ENCODE data around the gene CAPN2. TPM values are rescaled to one million over a fixed set of nuclear protein-coding genes. Genes with fewer than 3 reads are reported as not detected.

Gene CAPN2
- total and polyA plus RNA-seq, 2 donors (not counting 1 experiment from before 2014, with no cell fraction given), result 63.9 to 79.6 TPM

DNA sequence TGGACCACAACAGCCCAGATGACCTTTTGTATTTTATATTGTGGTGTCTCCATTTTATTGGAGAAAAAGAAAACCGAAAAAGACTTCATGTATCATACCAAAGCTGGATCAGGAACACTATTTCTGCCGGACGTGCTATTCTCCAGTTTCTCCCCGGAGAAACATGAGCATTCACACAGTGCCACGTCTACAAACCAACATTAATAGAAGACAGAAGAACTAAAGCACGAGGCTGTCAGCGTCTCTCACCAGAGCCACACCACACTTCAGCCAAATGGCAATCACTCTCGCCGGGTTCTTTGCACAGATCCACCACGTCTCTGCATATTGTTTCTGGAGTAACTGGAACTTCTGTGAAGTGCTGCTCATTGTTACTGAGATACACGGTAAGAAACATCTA lies 108.6 kb downstream of the CAPN2 start:
- Histone ChIP-seq H3K4me1 (ENCODE audit: control insufficient read depth in 2 of 2, insufficient read depth in 2 of 2, low read length in 2 of 2) (peaks cover 23 to 27% of the 10 kb centered on the region in 2 donors), H3K79me2 (ENCODE audit: control insufficient read depth, insufficient read depth, low read length) (peaks cover 55% of the 10 kb centered on the region), H4K20me1 (ENCODE audit: control insufficient read depth, insufficient read depth, low read length, poor library complexity, severe bottlenecking) (peaks cover 32% of the 10 kb centered on the region), H3K36me3 (replicated peaks in 1 of 2; ENCODE audit: control extremely low read depth in 1 of 2, control insufficient read depth in 1 of 2, extremely low read depth in 1 of 2, insufficient read depth in 2 of 2, low read length in 1 of 2) (peaks cover 7 to 16% of the 10 kb centered on the region in 2 experiments), H3K4me2 (replicated peaks; ENCODE audit: low read depth, low read length, poor library complexity, severe bottlenecking) (no peak overlapping the region), H3K27me3 (replicated peaks in 1 of 4; ENCODE audit: control extremely low read depth in 1 of 4, control insufficient read depth in 3 of 4, insufficient read depth in 4 of 4, low read length in 3 of 4) (no peaks in the 10 kb centered on the region), H3K27ac (ENCODE audit: low read length in 2 of 2) (no peak overlapping the region), H3K9me3 (ENCODE audit: control extremely low read depth in 1 of 3, control insufficient read depth in 2 of 3, insufficient read depth in 1 of 3, low read length in 2 of 3) (no peaks in the 10 kb centered on the region), H2AFZ (ENCODE audit: insufficient read depth, low read depth, low read length, poor library complexity, severe bottlenecking) (no peak overlapping the region), H3K9ac (ENCODE audit: low read length) (no peak overlapping the region), H3K4me3 (ENCODE audit: control extremely low read depth in 1 of 5, extremely low read depth in 1 of 5, insufficient read depth in 1 of 5, low read depth in 2 of 5, low read length in 4 of 5) (no peak overlapping the region)
- DNase-seq (no peak), ATAC-seq (ENCODE audit: low read depth) (no peak)
- Mint-ChIP-seq H3K4me3 (no peak overlapping the region), H3K27me3 (no peaks in the 10 kb centered on the region), H3K9me3 (ENCODE audit: insufficient read depth) (no peaks in the 10 kb centered on the region), H3K4me1 (peaks cover 40% of the 10 kb centered on the region), H3K27ac (no peak overlapping the region)
- ChIA-PET CTCF (interaction anchor here (3.0 kb wide), 1 partner anchor 9 kb away, joined by 12 read pairs; no protein-coding TSS in a partner anchor), POLR2A (interaction anchor here (0.7 kb wide), 1 partner anchor 10 kb away, joined by 4 read pairs; no protein-coding TSS in a partner anchor)
- 89% methylated on average over 7 of the region's 11 CpGs for WGBS (ENCODE audit: insufficient coverage)
- intact Hi-C loops (cut with micrococcal nuclease), result no loop called here
- TF ChIP-seq EZH2 (IDR thresholded peaks at IDR 0.05; ENCODE audit: borderline replicate concordance, insufficient read depth, low read depth, low read length, poor library complexity, severe bottlenecking), result no peak
- TF ChIP-seq, protein P1, sequence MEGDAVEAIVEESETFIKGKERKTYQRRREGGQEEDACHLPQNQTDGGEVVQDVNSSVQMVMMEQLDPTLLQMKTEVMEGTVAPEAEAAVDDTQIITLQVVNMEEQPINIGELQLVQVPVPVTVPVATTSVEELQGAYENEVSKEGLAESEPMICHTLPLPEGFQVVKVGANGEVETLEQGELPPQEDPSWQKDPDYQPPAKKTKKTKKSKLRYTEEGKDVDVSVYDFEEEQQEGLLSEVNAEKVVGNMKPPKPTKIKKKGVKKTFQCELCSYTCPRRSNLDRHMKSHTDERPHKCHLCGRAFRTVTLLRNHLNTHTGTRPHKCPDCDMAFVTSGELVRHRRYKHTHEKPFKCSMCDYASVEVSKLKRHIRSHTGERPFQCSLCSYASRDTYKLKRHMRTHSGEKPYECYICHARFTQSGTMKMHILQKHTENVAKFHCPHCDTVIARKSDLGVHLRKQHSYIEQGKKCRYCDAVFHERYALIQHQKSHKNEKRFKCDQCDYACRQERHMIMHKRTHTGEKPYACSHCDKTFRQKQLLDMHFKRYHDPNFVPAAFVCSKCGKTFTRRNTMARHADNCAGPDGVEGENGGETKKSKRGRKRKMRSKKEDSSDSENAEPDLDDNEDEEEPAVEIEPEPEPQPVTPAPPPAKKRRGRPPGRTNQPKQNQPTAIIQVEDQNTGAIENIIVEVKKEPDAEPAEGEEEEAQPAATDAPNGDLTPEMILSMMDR (IDR thresholded peaks at IDR 0.05), result no peak

DNA sequence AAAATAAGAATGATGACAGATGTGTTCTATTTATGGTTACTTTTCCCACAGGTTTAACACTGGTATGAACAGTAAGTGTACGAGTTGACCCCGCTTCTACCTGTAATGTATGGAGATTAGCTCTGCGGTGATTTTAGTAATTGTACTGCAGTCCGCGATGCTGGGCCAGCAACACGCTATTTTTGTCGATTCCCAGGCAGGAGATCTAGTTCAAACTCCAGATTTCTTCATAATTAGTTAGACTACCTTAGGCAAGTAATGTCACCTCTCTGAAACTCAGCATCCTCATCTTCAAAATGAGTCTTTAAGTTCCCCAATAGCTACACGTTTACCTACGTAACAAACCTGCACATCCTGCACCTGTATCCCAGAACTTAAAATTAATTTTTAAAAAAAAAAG lies 111.9 kb downstream of the CAPN2 start:
- no peak for TF ChIP-seq EZH2 (IDR thresholded peaks at IDR 0.05; ENCODE audit: borderline replicate concordance, insufficient read depth, low read depth, low read length, poor library complexity, severe bottlenecking)
- TF ChIP-seq, protein P1 (IDR thresholded peaks at IDR 0.05), result no peak
- DNase-seq, result no peak
- ATAC-seq (ENCODE audit: low read depth), result no peak
- Mint-ChIP-seq H3K4me1 (peaks cover 60% of the 10 kb centered on the region), H3K27me3 (no peaks in the 10 kb centered on the region), H3K9me3 (ENCODE audit: insufficient read depth) (no peaks in the 10 kb centered on the region), H3K4me3 (no peak overlapping the region), H3K27ac (no peak overlapping the region)
- H3K4me2 ChIP-seq (replicated peaks; ENCODE audit: low read depth, low read length, poor library complexity, severe bottlenecking), result no peak overlapping the region
- intact Hi-C loops (cut with micrococcal nuclease), result no loop called here
- CTCF ChIA-PET, result interaction anchor here (0.6 to 3.8 kb wide), 3 partner anchors 12 to 18 kb away, joined by 3 to 19 read pairs (median 4); no protein-coding TSS in a partner anchor
- peaks cover 78% of the 10 kb centered on the region for H3K79me2 ChIP-seq (ENCODE audit: control insufficient read depth, insufficient read depth, low read length)
- H2AFZ ChIP-seq (ENCODE audit: insufficient read depth, low read depth, low read length, poor library complexity, severe bottlenecking), result no peak overlapping the region
- no peak overlapping the region for H3K4me3 ChIP-seq (ENCODE audit: control extremely low read depth in 1 of 5, extremely low read depth in 1 of 5, insufficient read depth in 1 of 5, low read depth in 2 of 5, low read length in 4 of 5)
- peaks cover 3 to 12% of the 10 kb centered on the region in 2 experiments for H3K36me3 ChIP-seq (replicated peaks in 1 of 2; ENCODE audit: control extremely low read depth in 1 of 2, control insufficient read depth in 1 of 2, extremely low read depth in 1 of 2, insufficient read depth in 2 of 2, low read length in 1 of 2)
- POLR2A ChIA-PET, result no interaction called here
- WGBS (ENCODE audit: insufficient coverage), result 98% methylated on average over 5 of the region's 9 CpGs
- H3K27me3 ChIP-seq (replicated peaks in 1 of 4; ENCODE audit: control extremely low read depth in 1 of 4, control insufficient read depth in 3 of 4, insufficient read depth in 4 of 4, low read length in 3 of 4), result no peaks in the 10 kb centered on the region
- H3K4me1 ChIP-seq (ENCODE audit: control insufficient read depth in 2 of 2, insufficient read depth in 2 of 2, low read length in 2 of 2), result peaks cover 31% of the 10 kb centered on the region in 2 donors
- no peak overlapping the region for H3K27ac ChIP-seq (ENCODE audit: low read length in 2 of 2)
- peaks cover 0 to 1% (median 0%) of the 10 kb centered on the region in 3 donors for H3K9me3 ChIP-seq (ENCODE audit: control extremely low read depth in 1 of 3, control insufficient read depth in 2 of 3, insufficient read depth in 1 of 3, low read length in 2 of 3)
- no peak overlapping the region for H3K9ac ChIP-seq (ENCODE audit: low read length)
- peaks cover 33% of the 10 kb centered on the region for H4K20me1 ChIP-seq (ENCODE audit: control insufficient read depth, insufficient read depth, low read length, poor library complexity, severe bottlenecking)
